ELF-1 (cell line): ENCODE measurements around the gene DEF6.
"Not testable (repeated sequence)": the region's sequence is repeated elsewhere in the genome, so short reads cannot be mapped to it uniquely, and the experiment has no call there.

Experiments
- DNase-seq: peaks from one replicate; pipeline ENCODE4 v3.0.0-alpha.2; 2016; ENCODE audit warnings: low read depth, low spot score

DEF6 gene

DNA sequence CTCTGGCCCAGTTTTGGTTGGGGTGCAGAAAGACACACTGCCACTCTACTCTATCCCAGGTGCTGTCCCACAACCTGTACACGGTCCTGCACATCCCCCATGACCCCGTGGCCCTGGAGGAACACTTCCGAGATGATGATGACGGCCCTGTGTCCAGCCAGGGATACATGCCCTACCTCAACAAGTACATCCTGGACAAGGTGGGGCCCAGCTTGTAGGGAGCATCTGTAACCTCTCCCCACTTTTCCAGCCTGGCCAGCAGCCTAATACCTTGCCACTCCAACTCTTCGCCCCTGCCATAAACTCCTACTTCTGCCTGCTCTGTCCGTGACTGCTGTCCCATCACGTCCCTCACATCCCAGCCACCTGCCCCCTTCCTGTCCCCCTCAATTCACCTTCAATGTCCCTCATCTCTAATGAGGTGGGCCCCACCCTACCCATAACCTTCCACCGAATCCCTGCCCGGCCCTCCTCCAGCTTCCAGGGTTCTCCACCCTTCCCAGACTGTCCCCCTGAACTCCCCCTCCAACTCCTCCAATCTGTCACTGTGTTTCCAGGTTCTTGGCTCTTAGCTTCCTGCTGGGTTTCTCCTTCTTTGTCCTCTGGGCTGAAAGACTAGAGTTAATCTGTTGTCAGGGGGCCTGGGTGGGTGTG lies 12.1 kb downstream of the DEF6 start:
- DNase-seq = no peak

DNA sequence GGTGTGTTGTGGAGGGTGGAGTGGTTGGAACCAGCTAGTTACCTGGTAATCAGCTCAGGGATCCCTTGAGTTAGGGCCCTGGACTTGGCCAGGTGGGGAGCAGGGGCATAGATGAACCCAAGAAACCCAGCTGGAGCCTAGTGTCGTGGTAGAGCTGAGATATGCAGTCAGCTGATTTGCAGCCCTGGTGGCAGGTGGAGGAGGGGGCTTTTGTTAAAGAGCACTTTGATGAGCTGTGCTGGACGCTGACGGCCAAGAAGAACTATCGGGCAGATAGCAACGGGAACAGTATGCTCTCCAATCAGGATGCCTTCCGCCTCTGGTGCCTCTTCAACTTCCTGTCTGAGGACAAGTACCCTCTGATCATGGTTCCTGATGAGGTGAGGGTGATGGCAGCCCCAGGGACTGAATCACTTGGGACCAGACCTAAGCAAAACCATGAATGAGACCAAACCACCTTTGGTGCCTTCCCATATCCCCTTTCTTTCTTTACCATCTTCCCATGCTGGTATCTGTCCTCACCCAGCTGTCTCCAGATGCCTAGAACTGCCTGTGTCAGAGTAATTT lies 12.7 kb downstream of the DEF6 start:
- no peak for DNase-seq

DNA sequence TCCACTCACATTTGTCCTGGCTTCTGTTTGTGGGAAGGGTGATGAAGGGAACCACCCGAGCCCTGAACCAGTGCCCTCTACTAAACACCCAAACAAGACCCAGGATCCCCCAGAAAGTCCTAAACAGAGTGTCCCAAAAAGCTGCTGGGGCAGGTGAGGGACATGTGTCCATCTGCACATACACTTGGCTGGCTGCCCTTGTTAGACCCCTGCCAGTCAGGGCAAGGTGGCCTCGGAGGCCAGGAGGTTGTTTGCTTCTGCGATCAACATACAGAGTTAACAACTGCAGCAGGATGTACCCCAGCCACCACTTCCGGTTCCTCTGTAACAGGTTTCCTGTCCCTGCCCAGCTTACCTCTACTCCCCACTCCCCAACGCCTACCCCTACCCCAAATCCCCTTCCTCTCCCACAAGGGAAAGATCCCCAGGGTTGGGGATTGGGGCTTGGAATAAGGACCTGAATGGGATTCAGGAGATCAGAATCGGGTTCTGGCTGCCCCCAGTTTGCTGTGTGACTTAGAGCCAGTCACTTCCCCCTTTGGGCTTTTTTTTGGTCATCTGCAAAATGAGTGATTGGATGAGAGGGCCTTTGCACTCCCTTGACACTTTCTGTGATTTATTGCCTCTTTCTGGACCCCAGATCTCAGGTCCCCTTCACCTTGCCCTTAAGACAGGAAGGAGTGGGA lies 13.9 kb downstream of the DEF6 start:
- DNase-seq = no peak

DNA sequence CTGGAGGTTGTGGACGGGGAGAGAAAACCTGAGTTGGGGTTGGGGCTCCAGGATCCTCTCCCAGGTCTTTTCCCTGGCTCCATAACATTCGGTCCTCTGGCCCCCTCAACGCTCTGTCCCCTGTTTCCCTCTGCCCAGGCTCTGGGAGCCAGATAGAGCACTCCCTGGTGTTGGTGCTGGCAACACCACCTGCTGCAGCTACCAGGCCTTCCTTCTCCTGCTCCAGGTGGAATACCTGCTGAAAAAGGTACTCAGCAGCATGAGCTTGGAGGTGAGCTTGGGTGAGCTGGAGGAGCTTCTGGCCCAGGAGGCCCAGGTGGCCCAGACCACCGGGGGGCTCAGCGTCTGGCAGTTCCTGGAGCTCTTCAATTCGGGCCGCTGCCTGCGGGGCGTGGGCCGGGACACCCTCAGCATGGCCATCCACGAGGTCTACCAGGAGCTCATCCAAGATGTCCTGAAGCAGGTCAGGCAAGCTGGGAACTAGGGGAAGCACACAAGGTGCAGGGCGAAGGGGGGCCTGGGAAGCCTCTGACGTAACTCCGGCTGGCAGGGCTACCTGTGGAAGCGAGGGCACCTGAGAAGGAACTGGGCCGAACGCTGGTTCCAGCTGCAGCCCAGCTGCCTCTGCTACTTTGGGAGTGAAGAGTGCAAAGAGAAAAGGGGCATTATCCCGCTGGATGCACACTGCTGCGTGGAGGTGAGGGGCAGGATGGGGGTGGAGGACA lies 14.6 kb downstream of the DEF6 start:
- DNase-seq = no peak

DNA sequence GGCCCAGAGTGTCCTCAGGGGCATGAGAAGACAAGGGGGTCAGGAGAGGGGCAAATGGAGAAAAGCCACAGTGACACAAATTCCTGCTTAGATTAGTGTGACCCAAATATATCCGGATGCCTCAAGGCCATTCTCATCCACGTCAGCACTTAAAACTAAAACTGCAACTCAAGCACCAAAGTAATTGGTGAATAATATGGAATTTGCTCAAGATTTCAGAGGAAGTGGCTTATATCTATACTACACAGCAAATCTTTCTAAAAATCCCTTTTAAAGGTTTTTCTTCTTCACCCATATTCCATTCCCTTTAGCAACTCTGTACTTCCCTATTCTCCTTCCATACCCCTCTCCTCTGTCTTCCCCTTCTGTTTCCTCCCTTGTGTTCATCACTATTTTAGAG lies 15.2 kb downstream of the DEF6 start:
- no peak for DNase-seq

DNA sequence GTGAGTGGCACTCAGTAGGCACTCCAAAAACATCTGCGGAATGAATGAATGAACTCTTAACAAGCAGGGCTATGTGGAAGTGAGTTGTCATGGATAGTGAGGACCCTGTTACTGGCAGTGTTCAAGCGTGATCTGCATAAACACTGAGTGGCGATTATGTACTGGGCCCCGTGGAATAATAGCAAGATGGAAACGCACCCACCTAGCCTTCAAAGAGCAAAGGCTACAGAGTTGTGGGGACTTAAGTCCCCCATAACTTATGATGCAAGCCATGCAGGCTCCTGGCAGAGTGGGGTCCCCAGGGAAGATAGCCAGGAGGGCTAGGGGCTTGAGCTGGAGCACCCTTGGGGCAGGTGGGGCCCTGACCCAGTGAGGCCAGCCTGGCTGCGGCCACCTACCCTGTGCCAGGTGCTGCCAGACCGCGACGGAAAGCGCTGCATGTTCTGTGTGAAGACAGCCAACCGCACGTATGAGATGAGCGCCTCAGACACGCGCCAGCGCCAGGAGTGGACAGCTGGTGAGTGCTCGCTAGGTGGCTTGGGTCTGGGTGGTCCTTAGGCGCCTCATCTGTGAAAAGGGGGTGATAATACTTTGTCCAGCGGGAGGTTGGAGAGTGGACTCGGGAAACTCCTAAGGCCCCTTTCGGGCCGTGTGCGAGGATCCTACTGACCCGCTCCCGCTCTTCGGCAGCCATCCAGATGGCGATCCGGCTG lies 20.0 kb downstream of the DEF6 start:
- DNase-seq = no peak

DNA sequence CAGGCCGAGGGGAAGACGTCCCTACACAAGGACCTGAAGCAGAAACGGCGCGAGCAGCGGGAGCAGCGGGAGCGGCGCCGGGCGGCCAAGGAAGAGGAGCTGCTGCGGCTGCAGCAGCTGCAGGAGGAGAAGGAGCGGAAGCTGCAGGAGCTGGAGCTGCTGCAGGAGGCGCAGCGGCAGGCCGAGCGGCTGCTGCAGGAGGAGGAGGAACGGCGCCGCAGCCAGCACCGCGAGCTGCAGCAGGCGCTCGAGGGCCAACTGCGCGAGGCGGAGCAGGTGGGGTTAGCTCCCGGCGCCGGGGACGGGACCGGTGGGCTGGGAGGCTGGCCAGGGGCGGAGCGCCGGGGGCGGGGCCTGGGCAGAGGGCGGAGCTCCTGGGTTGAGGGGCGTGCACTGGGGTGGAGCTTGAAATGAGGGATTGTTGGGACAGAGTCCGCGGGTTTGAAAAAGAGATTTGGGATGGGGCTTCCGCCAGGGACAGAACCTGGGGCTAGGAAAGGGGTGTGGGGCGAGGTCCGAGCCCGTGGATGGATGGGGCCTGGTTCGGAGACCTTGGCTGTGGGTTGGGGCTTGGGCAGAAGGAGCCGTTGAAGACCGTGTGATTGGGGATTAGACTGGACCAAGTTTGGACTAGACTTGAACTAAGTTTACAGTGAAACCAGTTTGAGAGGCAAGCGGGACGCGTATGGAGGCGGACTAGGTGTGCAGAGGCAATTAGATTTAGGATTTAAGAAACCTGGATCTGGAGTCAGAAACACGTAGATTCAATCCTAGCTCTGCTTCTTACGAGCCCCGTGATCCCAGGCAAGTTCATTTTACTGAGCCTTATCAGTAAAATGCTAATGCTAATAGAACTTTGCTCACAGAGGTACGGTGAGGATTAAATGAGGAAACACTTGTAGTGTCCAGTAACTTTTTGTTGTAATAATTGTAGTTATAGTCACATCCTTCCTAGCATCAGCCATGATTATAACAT lies 20.9 kb downstream of the DEF6 start:
- peak; percentile 96 for DNase-seq

DNA sequence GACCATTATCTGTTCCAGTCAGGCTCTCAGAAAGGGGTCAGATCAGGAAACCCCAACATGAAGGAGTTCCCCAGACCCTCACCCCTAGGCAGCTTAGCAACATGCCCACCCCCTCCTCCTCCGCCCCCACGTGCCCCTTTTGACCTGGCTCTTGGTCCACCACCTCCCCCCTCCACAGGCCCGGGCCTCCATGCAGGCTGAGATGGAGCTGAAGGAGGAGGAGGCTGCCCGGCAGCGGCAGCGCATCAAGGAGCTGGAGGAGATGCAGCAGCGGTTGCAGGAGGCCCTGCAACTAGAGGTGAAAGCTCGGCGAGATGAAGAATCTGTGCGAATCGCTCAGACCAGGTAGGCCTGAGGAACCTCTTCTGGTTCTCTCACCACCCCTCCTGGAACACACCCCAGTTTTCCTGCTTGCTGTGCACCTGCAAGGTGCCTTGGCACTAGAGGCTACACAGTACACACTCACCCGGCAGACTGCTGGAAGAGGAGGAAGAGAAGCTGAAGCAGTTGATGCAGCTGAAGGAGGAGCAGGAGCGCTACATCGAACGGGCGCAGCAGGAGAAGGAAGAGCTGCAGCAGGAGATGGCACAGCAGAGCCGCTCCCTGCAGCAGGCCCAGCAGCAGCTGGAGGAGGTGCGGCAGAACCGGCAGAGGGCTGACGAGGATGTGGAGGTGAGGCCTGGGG lies 21.9 kb downstream of the DEF6 start:
- DNase-seq = no peak

DNA sequence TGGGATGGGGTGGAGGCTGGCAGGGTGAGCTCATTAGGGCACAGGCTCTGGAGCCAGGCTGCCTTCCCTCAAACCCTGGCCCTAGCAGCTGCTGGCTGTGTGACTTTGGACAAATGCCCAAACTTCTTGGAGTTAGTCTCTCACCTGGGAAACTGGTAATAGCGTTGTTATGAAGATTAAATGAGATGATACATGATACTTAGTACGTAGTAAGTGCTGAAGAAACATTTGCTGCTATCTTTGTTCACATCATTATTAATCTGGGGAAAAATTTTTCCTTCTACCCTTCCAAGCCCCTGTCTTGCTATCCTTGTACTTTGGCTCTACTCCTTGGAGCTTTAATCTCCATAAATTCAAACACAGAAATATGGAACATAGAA lies 22.4 kb downstream of the DEF6 start:
- no peak for DNase-seq

DNA sequence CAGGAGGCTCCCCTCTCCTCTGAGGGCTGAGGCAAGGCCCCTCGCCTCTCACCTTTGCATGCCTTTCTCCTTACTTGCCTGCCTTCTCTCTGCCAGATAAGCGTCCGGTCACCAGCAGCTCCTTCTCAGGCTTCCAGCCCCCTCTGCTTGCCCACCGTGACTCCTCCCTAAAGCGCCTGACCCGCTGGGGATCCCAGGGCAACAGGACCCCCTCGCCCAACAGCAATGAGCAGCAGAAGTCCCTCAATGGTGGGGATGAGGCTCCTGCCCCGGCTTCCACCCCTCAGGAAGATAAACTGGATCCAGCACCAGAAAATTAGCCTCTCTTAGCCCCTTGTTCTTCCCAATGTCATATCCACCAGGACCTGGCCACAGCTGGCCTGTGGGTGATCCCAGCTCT lies 23.5 kb downstream of the DEF6 start:
- DNase-seq = no peak

DNA sequence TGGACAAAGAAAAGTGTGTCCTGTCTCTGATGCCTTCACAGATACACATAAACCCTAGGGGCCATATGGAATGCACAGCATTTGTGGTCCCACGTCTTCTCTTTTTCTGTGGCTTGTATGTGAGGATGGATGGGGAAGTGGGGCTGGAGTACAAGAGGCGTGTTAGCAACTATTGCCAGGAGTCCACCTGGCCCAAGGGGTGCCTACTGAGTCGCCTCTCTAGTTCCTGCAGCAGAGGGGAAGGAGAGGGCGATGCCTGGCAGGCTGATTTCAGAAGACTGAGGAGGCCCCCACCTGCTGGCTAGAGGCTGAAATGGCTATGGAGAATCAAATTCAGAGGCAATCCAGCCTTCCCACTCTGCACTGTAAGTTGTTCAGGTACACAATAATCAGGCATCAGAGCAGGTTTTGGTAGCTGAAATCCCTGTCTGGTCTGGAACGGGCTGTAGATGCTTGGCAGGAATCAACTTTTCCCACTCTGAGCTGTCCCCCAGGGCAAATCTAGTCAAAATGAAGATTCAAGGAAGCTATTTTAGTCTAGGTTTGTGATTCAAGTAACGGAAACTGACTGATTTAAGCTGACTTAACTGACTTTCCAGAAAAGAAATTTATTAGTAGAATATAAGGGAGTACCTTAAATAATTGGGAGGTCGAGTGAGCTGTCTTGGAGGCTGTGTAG lies 29.9 kb downstream of the DEF6 start:
- peak; percentile 69 for DNase-seq

DNA sequence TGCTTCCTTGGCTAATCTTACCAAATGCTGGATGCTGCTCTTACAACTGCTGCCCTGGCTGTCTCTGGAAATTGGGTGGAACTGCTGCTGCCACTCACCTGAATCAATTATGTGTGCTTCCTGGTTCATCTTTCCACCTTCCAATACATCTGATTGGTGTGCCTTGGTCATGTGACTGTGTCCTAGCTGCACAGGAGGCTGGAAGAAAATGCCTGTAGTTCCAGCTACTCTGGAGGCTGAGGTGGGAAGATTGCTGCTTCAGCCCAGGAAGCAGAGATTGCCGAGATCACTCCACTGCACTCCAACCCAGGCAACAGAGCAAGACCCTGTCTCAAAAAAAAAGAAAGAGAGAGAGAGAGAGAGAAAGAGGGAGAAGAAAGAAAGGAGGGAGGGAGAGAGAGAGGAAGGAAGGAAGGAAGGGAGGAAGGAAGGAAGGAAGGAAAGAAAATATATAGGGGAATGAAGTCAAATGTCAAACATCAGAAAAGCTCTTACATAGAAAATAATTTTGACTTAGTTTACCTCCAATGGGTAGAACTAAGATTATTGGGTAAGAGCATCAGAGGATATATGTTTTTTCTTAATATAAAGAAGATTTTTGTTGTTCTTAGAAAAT lies 30.6 kb downstream of the DEF6 start:
- DNase-seq = no peak

DNA sequence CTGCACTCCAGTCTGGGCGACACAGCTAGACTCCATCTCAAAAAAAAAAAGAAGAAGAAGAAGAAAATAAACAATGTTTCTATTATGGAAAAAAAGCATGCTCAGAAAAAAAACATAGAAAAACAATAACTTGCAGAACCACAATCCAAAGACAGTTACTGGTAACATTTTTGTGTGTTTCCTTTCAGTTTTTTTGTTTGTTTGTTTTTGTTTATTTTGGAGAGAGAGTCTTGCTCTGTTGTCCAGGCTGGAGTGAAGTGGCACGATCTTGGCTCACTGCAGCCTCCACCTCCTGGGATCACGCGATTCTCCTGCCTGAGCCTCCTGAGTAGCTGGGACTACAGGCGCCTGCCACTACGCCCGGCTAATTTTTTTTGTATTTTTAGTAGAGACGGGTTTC lies 31.3 kb downstream of the DEF6 start:
- not testable (repeated sequence) for DNase-seq

DNA sequence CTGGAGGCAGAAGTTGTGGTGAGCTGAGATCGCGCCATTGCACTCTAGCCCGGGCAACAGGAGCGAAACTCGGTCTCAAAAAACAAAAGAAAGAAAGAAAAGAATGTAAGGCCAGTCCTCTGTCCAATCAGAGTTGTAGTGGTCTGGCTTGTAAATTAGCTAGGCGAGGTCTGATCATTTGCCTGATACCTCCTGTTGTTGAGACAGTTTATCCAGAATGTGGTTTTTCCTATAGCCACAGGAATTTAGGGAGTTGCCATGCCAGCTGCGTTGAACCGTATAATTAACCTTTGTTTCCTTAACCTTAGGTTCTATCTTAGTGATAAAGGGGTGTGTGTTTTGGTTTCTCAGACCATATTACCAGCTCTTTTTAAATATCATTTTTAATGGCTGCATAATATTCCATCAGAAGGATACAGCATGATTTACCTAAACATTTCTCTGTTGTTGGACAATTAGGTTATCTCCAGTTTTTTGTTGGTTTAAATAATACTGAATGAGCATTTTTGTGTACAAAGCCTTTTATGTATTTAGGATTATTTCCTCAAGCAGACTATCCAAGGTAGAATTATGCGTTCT lies 33.0 kb downstream of the DEF6 start:
- DNase-seq = no peak

DNA sequence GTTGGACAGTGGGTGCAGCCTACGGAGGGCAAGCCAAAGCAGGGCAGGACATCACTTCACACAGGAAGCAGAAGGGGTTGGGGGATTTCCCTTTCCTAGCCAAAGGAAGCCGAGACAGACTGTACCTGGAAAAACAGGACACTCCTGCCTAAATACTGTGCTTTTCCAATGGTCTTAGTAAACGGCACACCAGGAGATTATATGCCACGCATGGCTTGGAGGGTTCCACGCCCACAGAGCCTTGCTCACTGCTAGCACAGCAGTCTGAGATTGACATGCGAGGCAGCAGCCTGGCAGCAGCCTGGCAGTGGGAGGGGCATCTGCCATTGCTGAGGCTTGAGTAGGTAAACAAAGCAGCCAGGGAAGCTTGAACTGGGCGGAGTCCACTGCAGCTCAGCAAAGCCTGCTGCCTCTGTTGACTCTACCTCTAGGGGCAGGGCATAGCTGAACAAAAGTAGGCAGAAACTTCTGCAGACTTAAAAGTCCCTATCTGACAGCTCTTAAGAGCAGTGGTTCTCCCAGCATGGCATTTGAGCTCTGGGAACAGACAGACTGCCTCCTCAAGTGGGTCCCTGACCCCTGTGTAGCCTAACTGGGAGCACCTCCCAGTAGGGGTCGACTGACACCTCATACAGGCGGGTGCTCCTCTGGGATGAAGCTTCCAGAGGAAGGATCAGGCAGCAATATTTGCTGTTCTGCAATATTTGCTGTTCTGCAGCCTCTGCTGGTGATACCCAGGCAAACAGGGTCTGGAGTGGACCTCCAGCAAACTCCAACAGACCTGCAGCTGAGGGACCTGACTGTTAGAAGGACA lies 34.7 kb downstream of the DEF6 start:
- DNase-seq = peak; percentile 51

DNA sequence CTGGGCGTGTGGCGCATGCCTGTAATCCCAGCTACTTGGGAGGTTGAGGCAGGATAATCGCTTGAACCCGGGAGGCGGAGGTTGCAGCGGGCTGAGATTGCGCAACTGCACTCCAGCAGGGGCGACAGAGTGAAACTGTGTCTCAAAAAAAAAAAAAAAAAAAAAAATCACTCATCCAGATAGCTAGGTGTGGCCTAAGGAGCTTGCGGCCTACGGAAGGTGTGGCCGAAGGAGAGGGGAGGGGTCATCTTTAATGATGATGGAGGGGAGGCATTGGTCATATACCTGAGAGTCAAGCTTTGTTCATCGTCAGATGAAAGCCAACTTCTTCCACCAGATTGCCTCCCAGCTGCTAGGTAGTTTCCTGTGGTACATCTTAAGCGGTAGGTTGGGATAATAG lies 43.9 kb downstream of the DEF6 start:
- DNase-seq = peak; percentile 35

DNA sequence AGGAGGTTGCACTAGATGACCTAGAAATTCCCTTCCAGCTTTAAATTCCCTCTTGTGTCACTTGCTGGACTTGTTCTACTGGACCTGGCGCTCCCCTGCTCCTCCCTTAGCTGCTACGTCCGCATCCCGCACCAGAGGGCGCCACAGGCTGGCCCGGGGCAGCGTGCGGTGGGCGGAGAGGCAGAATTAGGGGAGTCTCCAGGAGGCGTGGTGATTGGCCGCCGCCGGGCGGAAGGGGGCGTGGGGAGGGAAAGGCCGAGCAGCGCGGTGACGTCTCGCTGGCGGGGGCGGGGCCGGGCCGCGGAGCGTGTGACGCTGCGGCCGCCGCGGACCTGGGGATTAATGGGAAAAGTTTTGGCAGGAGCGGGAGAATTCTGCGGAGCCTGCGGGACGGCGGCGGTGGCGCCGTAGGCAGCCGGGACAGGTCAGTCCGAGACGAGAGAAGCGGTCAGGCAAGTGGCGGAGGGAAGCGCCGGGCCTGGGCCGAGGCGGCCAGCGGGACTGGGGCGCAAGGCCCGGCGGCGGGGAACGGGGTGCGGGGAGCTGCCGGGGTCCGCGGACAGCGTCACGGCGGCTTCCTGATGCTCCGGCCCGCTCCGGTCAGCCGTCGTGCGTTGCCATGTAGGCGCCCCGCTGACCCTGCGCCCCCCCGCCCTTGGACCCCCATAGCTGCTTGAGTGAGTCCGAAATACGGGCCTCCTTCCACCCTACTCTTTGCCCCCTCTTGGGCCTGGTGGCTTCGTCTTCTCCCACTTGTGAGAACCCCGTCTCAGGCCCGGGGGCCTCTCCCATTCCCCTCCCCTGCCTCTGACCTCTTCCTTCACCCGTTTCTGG lies 44.9 kb downstream of the DEF6 start, which contains the start of gene PPARD:
Gene PPARD (plus strand): TSS at position 301 of the 834 bp plus-strand sequence. CDS start 68,530 bp downstream, outside the sequence.
- DNase-seq = peak; percentile 99
